Liver (tissue), 9 donors: ENCODE data around the gene BARX2. TPM values are rescaled to one million over a fixed set of nuclear protein-coding genes. Genes with fewer than 3 reads are reported as not detected.
A peak's percentile ranks its signal among the peaks of the same experiment; 100 is the strongest.

Experiments
- DNase-seq: peaks from one replicate; pipeline ENCODE4 v3.0.0-alpha.2; 2017; ENCODE audit warnings: low spot score
- H3K27ac ChIP-seq, 2 donors: one replicate each; pipeline ENCODE4 v1.7.0; 2013; ENCODE audit warnings: inconsistent platforms in 2 of 2, low read length in 2 of 2, control low read depth in 1 of 2, low read depth in 1 of 2, mild to moderate bottlenecking in 1 of 2
- H3K27me3 ChIP-seq, 4 donors: one replicate each; pipeline versions ENCODE4 v1.6.1 to v1.7.0; 2013; ENCODE audit warnings: low read length in 3 of 4, inconsistent platforms in 1 of 4, mild to moderate bottlenecking in 1 of 4, moderate library complexity in 1 of 4; ENCODE audit not compliant: control insufficient read depth in 4 of 4, insufficient read depth in 4 of 4
- H3K36me3 ChIP-seq, 4 donors: one replicate each; pipeline versions ENCODE4 v1.6.1 to v1.7.0; 2013; ENCODE audit warnings: low read length in 3 of 4, mild to moderate bottlenecking in 3 of 4, low read depth in 1 of 4, moderate library complexity in 1 of 4; ENCODE audit not compliant: control insufficient read depth in 4 of 4, insufficient read depth in 3 of 4
- H3K4me1 ChIP-seq, 4 donors: one replicate each; pipeline versions ENCODE4 v1.6.1 to v1.7.0; 2013; ENCODE audit warnings: low read length in 3 of 4, mild to moderate bottlenecking in 3 of 4, moderate library complexity in 1 of 4; ENCODE audit not compliant: control insufficient read depth in 4 of 4, insufficient read depth in 4 of 4
- H3K4me3 ChIP-seq, 3 donors: one replicate each; pipeline versions ENCODE4 v1.6.1 to v1.7.0; 2013; ENCODE audit warnings: low read length in 3 of 3, control low read depth in 1 of 3, low read depth in 1 of 3, mild to moderate bottlenecking in 1 of 3
- H3K9ac ChIP-seq, 2 donors: one replicate each; pipeline ENCODE4 v1.7.0; 2013; ENCODE audit warnings: low read length in 2 of 2, mild to moderate bottlenecking in 2 of 2, moderate library complexity in 2 of 2, control low read depth in 1 of 2, low read depth in 1 of 2
- H3K9me3 ChIP-seq, 4 donors: one replicate each; pipeline versions ENCODE4 v1.6.1 to v1.7.0; 2013; ENCODE audit warnings: low read length in 3 of 4; ENCODE audit not compliant: control insufficient read depth in 4 of 4
- EGR1 ChIP-seq, 2 donors: IDR thresholded peaks; 2 replicates each; pipeline ENCODE4 v1.6.1; 2016 to 2018; ENCODE audit warnings: antibody characterized with exemption in 2 of 2, low read depth in 2 of 2
- FOXA1 ChIP-seq: IDR thresholded peaks from 2 replicates; pipeline ENCODE4 v1.6.1; 2016; ENCODE audit warnings: antibody characterized with exemption
- FOXA2 ChIP-seq: IDR thresholded peaks from 2 replicates; pipeline ENCODE4 v1.6.1; 2016; ENCODE audit warnings: antibody characterized with exemption
- GABPA ChIP-seq, 2 donors: IDR thresholded peaks in 1 of 2; conservative IDR thresholded peaks in 1 of 2; 2 replicates each; pipeline ENCODE4 v1.6.1; 2016; ENCODE audit warnings: antibody characterized with exemption in 2 of 2, mild to moderate bottlenecking in 1 of 2, moderate library complexity in 1 of 2
- HNF4A ChIP-seq, 2 donors: conservative IDR thresholded peaks; 2 replicates each; pipeline ENCODE4 v1.6.1; 2016; ENCODE audit warnings: antibody characterized with exemption in 2 of 2, mild to moderate bottlenecking in 2 of 2
- HNF4G ChIP-seq: IDR thresholded peaks from 2 replicates; pipeline ENCODE4 v1.6.1; 2016; ENCODE audit warnings: antibody characterized with exemption
- JUND ChIP-seq, 2 donors: IDR thresholded peaks; 2 replicates each; pipeline ENCODE4 v1.6.1; 2016; ENCODE audit warnings: antibody characterized with exemption in 2 of 2
- NR2F2 ChIP-seq: IDR thresholded peaks from 2 replicates; pipeline ENCODE4 v1.6.1; 2016; ENCODE audit warnings: antibody characterized with exemption
- RAD21 ChIP-seq, 2 donors: IDR thresholded peaks; 2 replicates each; pipeline ENCODE4 v1.6.1; 2016; ENCODE audit warnings: antibody characterized with exemption in 2 of 2, mild to moderate bottlenecking in 2 of 2
- RXRA ChIP-seq, 2 donors: IDR thresholded peaks; 2 replicates each; pipeline ENCODE4 v1.6.1; 2017 to 2018; ENCODE audit warnings: antibody characterized with exemption in 2 of 2, mild to moderate bottlenecking in 1 of 2
- SP1 ChIP-seq: IDR thresholded peaks from 2 replicates; pipeline ENCODE4 v1.6.1; 2018; ENCODE audit warnings: antibody characterized with exemption, mild to moderate bottlenecking
- TAF1 ChIP-seq: conservative IDR thresholded peaks from 2 replicates; pipeline ENCODE4 v1.6.1; 2016; ENCODE audit warnings: antibody characterized with exemption, mild to moderate bottlenecking
- YY1 ChIP-seq: IDR thresholded peaks from 2 replicates; pipeline ENCODE4 v1.6.1; 2016; ENCODE audit warnings: antibody characterized with exemption, mild to moderate bottlenecking
- WGBS: extraction: QIAGEN DNeasy Blood & Tissue Kit; methylation state at CpG from one replicate; pipeline ENCODE4 v1.1.7; 2013; 5-methylcytosine and 5-hydroxymethylcytosine counted together
- polyA plus RNA-seq, 2 donors: library from polyadenylated mRNA; stranded (reverse) in 1 of 2; unstranded in 1 of 2; fragments of 200-250 nt in 1 of 2; fragments of >200 nt in 1 of 2; fragmentation: Nextera tagmentation in 1 of 2; extraction: Ambion mirVana in 1 of 2; gene quantifications; one replicate each; pipeline versions ENCODE4 v1.2.1 to v1.2.3, GENCODE V29; 2013 to 2015
- total RNA-seq, 2 donors: library from RNA; depleted of rRNA; stranded (reverse); fragments of >200 nt; gene quantifications; one replicate each; pipeline ENCODE4 v1.2.3, GENCODE V29; 2014
- TF ChIP-seq, protein P1 (sequence below): IDR thresholded peaks from 2 replicates; pipeline ENCODE4 v1.6.1; 2016; ENCODE audit warnings: antibody characterized with exemption
- TF ChIP-seq, protein P2 (sequence below): IDR thresholded peaks from 2 replicates; pipeline ENCODE4 v1.6.1; 2016; ENCODE audit warnings: antibody characterized with exemption
- TF ChIP-seq, protein P3 (sequence below): IDR thresholded peaks from 2 replicates; pipeline ENCODE4 v1.6.1; 2016; ENCODE audit warnings: antibody characterized with exemption, mild to moderate bottlenecking
- TF ChIP-seq, protein P4 (sequence below): fragments of 150-350 bp; IDR thresholded peaks from 2 replicates; pipeline ENCODE4 v1.5.1; 2017; ENCODE audit warnings: improper control_type of control experiment, low read depth, low read length; ENCODE audit not compliant: missing input control
- TF ChIP-seq, protein P5 (sequence below): IDR thresholded peaks from 2 replicates; pipeline ENCODE4 v1.6.1; 2016; ENCODE audit warnings: antibody characterized with exemption
- donor health status: healthy.
- donor health status: healthy.
- donor health status: healthy.
- donor health status: healthy.
- donor health status: healthy.

BARX2 gene
- total and polyA plus RNA-seq, 4 donors = not detected

DNA sequence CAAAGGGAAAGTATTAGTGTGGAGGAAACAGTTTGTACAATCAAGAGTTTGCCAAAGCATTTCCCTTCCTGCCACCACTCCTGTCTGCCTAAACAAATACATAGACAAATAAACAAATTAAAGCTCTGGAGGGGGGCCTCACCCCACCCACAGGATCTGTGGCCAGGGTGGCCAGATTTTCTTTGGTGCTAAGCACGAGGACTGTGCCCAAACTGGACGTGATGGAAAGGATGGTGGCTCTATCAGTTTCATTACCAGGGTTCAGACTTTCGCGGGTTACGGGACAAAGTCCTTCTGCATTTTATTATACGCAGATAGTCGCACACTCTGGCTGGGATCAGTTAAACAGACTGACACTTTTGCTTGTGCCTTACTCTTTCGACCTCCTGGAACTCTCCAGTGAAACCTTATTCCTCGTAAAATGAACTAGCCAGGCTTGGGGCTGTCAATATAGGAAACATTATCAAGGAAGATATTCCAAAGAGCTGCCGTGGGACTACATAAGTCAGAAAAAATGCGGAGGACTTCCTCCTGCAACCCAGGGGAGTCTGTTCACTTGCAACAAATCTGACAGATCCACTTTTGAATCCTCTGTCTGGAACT lies 11.2 kb downstream of the BARX2 start:
- H3K4me1 ChIP-seq = peaks cover 0 to 3% (median 0%) of the 10 kb centered on the region in 4 donors
- H3K36me3 ChIP-seq = no peaks in the 10 kb centered on the region
- H3K9me3 ChIP-seq = peaks cover 0 to 3% (median 0%) of the 10 kb centered on the region in 4 donors
- TF ChIP-seq HNF4A (conservative IDR thresholded peaks at IDR 0.05) (peak; percentile 27 to 35), YY1 (no peak)
- H3K9ac ChIP-seq = no peak overlapping the region
- no peaks in the 10 kb centered on the region for H3K27me3 ChIP-seq
- no peak for DNase-seq
- 43% methylated on average over 11 of the region's 11 CpGs for WGBS
- no peak overlapping the region for H3K27ac ChIP-seq
- H3K4me3 ChIP-seq = no peak overlapping the region

DNA sequence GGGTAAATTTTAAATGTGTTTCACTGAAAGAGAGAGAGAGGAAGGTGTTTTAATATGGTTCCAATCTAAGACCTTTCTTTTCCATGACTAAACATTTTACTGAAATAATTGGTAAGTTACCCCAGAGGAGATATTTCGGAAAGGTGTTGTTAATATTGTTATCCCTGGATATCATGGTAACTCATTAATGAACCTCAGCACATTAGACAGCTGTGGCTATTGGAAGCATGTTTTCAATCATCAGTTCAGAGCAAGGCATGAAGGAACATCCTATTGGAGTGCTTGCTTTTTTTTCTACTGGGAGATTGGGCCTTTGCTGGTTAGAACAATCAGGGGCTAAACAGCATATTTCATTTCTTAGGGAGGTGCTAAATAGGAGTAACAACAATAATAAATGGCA lies 11.8 kb downstream of the BARX2 start:
- Histone ChIP-seq H3K27me3 (peaks cover 0 to 4% (median 0%) of the 10 kb centered on the region in 4 donors), H3K4me3 (no peak overlapping the region), H3K9me3 (peaks cover 0 to 3% (median 0%) of the 10 kb centered on the region in 4 donors), H3K36me3 (no peaks in the 10 kb centered on the region), H3K4me1 (peaks cover 0 to 3% (median 0%) of the 10 kb centered on the region in 4 donors), H3K27ac (no peak overlapping the region), H3K9ac (no peak overlapping the region)
- no peak for DNase-seq
- TF ChIP-seq YY1 (no peak), HNF4G (no peak), EGR1 (IDR thresholded peaks at IDR 0.05; ENCODE audit: low read depth in 2 of 2) (no peak), JUND (IDR thresholded peaks at IDR 0.05) (no peak), RXRA (IDR thresholded peaks at IDR 0.05) (no peak), TAF1 (no peak), SP1 (no peak), GABPA (IDR thresholded peaks at IDR 0.05 in 1 of 2, conservative IDR thresholded peaks at IDR 0.05 in 1 of 2) (no peak), FOXA2 (no peak), FOXA1 (no peak), NR2F2 (no peak), HNF4A (conservative IDR thresholded peaks at IDR 0.05) (no peak), RAD21 (IDR thresholded peaks at IDR 0.05) (no peak)
- TF ChIP-seq, protein P1, sequence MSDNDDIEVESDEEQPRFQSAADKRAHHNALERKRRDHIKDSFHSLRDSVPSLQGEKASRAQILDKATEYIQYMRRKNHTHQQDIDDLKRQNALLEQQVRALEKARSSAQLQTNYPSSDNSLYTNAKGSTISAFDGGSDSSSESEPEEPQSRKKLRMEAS = no peak
- TF ChIP-seq, protein P2, sequence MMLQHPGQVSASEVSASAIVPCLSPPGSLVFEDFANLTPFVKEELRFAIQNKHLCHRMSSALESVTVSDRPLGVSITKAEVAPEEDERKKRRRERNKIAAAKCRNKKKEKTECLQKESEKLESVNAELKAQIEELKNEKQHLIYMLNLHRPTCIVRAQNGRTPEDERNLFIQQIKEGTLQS = no peak
- TF ChIP-seq, protein P3, sequence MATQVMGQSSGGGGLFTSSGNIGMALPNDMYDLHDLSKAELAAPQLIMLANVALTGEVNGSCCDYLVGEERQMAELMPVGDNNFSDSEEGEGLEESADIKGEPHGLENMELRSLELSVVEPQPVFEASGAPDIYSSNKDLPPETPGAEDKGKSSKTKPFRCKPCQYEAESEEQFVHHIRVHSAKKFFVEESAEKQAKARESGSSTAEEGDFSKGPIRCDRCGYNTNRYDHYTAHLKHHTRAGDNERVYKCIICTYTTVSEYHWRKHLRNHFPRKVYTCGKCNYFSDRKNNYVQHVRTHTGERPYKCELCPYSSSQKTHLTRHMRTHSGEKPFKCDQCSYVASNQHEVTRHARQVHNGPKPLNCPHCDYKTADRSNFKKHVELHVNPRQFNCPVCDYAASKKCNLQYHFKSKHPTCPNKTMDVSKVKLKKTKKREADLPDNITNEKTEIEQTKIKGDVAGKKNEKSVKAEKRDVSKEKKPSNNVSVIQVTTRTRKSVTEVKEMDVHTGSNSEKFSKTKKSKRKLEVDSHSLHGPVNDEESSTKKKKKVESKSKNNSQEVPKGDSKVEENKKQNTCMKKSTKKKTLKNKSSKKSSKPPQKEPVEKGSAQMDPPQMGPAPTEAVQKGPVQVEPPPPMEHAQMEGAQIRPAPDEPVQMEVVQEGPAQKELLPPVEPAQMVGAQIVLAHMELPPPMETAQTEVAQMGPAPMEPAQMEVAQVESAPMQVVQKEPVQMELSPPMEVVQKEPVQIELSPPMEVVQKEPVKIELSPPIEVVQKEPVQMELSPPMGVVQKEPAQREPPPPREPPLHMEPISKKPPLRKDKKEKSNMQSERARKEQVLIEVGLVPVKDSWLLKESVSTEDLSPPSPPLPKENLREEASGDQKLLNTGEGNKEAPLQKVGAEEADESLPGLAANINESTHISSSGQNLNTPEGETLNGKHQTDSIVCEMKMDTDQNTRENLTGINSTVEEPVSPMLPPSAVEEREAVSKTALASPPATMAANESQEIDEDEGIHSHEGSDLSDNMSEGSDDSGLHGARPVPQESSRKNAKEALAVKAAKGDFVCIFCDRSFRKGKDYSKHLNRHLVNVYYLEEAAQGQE = no peak
- TF ChIP-seq, protein P4, sequence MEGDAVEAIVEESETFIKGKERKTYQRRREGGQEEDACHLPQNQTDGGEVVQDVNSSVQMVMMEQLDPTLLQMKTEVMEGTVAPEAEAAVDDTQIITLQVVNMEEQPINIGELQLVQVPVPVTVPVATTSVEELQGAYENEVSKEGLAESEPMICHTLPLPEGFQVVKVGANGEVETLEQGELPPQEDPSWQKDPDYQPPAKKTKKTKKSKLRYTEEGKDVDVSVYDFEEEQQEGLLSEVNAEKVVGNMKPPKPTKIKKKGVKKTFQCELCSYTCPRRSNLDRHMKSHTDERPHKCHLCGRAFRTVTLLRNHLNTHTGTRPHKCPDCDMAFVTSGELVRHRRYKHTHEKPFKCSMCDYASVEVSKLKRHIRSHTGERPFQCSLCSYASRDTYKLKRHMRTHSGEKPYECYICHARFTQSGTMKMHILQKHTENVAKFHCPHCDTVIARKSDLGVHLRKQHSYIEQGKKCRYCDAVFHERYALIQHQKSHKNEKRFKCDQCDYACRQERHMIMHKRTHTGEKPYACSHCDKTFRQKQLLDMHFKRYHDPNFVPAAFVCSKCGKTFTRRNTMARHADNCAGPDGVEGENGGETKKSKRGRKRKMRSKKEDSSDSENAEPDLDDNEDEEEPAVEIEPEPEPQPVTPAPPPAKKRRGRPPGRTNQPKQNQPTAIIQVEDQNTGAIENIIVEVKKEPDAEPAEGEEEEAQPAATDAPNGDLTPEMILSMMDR = no peak
- TF ChIP-seq, protein P5, sequence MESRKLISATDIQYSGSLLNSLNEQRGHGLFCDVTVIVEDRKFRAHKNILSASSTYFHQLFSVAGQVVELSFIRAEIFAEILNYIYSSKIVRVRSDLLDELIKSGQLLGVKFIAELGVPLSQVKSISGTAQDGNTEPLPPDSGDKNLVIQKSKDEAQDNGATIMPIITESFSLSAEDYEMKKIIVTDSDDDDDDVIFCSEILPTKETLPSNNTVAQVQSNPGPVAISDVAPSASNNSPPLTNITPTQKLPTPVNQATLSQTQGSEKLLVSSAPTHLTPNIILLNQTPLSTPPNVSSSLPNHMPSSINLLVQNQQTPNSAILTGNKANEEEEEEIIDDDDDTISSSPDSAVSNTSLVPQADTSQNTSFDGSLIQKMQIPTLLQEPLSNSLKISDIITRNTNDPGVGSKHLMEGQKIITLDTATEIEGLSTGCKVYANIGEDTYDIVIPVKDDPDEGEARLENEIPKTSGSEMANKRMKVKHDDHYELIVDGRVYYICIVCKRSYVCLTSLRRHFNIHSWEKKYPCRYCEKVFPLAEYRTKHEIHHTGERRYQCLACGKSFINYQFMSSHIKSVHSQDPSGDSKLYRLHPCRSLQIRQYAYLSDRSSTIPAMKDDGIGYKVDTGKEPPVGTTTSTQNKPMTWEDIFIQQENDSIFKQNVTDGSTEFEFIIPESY = no peak
- 53% methylated on average over 1 of the region's 1 CpG for WGBS
